ENCODE results near the gene TASL. TPM values are rescaled to one million over a fixed set of nuclear protein-coding genes. Genes with fewer than 3 reads are reported as not detected.

Gene TASL
- total RNA-seq, 1 donor from 2014 or later = not detected

- FAIRE-seq (no peak), DNase-seq (ENCODE audit: low read depth) (peak; percentile 17)
- Histone ChIP-seq H3K36me3 (ENCODE audit: control insufficient read depth, insufficient read depth, low read length) (no peaks in the 10 kb centered on the region), H3K27me3 (ENCODE audit: control insufficient read depth, insufficient read depth, low read length) (no peaks in the 10 kb centered on the region), H3K4me3 (ENCODE audit: low read depth, low read length) (no peak overlapping the region)
- no peak for TF ChIP-seq CTCF (IDR thresholded peaks at IDR 0.05; ENCODE audit: insufficient read depth, low read length, severe bottlenecking)
These were observed 43.7 kb downstream of the TASL start for GRCh38 chrX:30533835-30534234.

- no peak for TF ChIP-seq CTCF (IDR thresholded peaks at IDR 0.05; ENCODE audit: insufficient read depth, low read length, severe bottlenecking)
- Histone ChIP-seq H3K4me3 (ENCODE audit: low read depth, low read length) (no peak overlapping the region), H3K36me3 (ENCODE audit: control insufficient read depth, insufficient read depth, low read length) (no peaks in the 10 kb centered on the region), H3K27me3 (ENCODE audit: control insufficient read depth, insufficient read depth, low read length) (no peaks in the 10 kb centered on the region)
- FAIRE-seq (no peak), DNase-seq (ENCODE audit: low read depth) (peak; percentile 41)
These were observed 44.3 kb downstream of the TASL start for GRCh38 chrX:30533266-30533665.

- Histone ChIP-seq H3K36me3 (ENCODE audit: control insufficient read depth, insufficient read depth, low read length) (no peaks in the 10 kb centered on the region), H3K4me3 (ENCODE audit: low read depth, low read length) (no peak overlapping the region), H3K27me3 (ENCODE audit: control insufficient read depth, insufficient read depth, low read length) (no peaks in the 10 kb centered on the region)
- no peak for TF ChIP-seq CTCF (IDR thresholded peaks at IDR 0.05; ENCODE audit: insufficient read depth, low read length, severe bottlenecking)
- DNase-seq (ENCODE audit: low read depth) (peak; percentile 47), FAIRE-seq (no peak)
These were observed 47.0 kb downstream of the TASL start for GRCh38 chrX:30530606-30531005.

GRCh38 chrX:30525732-30526131 is 51.8 kb downstream of the TASL start:
- no peak for TF ChIP-seq CTCF (IDR thresholded peaks at IDR 0.05; ENCODE audit: insufficient read depth, low read length, severe bottlenecking)
- no peak for FAIRE-seq
- no peak overlapping the region for H3K4me3 ChIP-seq (ENCODE audit: low read depth, low read length)
- DNase-seq (ENCODE audit: low read depth) = no peak
- no peaks in the 10 kb centered on the region for H3K27me3 ChIP-seq (ENCODE audit: control insufficient read depth, insufficient read depth, low read length)
- no peaks in the 10 kb centered on the region for H3K36me3 ChIP-seq (ENCODE audit: control insufficient read depth, insufficient read depth, low read length)

- Histone ChIP-seq H3K36me3 (ENCODE audit: control insufficient read depth, insufficient read depth, low read length) (no peaks in the 10 kb centered on the region), H3K4me3 (ENCODE audit: low read depth, low read length) (no peak overlapping the region), H3K27me3 (ENCODE audit: control insufficient read depth, insufficient read depth, low read length) (no peaks in the 10 kb centered on the region)
- no peak for TF ChIP-seq CTCF (IDR thresholded peaks at IDR 0.05; ENCODE audit: insufficient read depth, low read length, severe bottlenecking)
- DNase-seq (ENCODE audit: low read depth) (peak; percentile 19), FAIRE-seq (no peak)
These were observed 56.0 kb downstream of the TASL start for GRCh38 chrX:30521440-30522182.

GRCh38 chrX:30513284-30513683 is 64.3 kb downstream of the TASL start:
- Histone ChIP-seq H3K4me3 (ENCODE audit: low read depth, low read length) (no peak overlapping the region), H3K36me3 (ENCODE audit: control insufficient read depth, insufficient read depth, low read length) (no peaks in the 10 kb centered on the region), H3K27me3 (ENCODE audit: control insufficient read depth, insufficient read depth, low read length) (no peaks in the 10 kb centered on the region)
- peak; percentile 19 for TF ChIP-seq CTCF (IDR thresholded peaks at IDR 0.05; ENCODE audit: insufficient read depth, low read length, severe bottlenecking)
- DNase-seq (ENCODE audit: low read depth) = no peak
- FAIRE-seq = no peak
